Posterior cingulate gyrus (tissue), 11 donors: ENCODE data around the gene PRKCE.

Experiments
- DNase-seq, 10 donors: peaks; one replicate each; pipeline versions ENCODE4 v3.0.0 to v3.0.0-alpha.2; 2020 to 2021; ENCODE audit warnings: mixed read lengths in 3 of 10
- intact Hi-C: fragments of 100-400 bp; cut with DNase I; formaldehyde crosslinking; loops from one replicate; pipeline ENCODE4 v1.15.1; 2023

The PRKCE gene

GRCh38 chr2:46010925-46011490 lies 359.5 kb downstream of the PRKCE start:
- DNase-seq, result no peak
- intact Hi-C loops, result loop anchor here (1.0 to 5.0 kb wide), 2 partner anchors 356 to 450 kb away; no protein-coding TSS in a partner anchor

GRCh38 chr2:46012618-46013240 lies 361.3 kb downstream of the PRKCE start:
- intact Hi-C loops, result loop anchor here (5.0 kb wide), 1 partner anchor 355 kb away; no protein-coding TSS in a partner anchor
- DNase-seq, result no peak

- intact Hi-C loops, result loop anchor here (5.0 kb wide), 1 partner anchor 354 kb away; no protein-coding TSS in a partner anchor
- DNase-seq, result no peak
Measured at GRCh38 chr2:46013726-46014125, 362.3 kb downstream of the PRKCE start.

GRCh38 chr2:46014911-46015654 lies 363.6 kb downstream of the PRKCE start:
- intact Hi-C loops, result loop anchor here (5.0 kb wide), 1 partner anchor 352 kb away; no protein-coding TSS in a partner anchor

GRCh38 chr2:46015671-46016070 lies 364.2 kb downstream of the PRKCE start:
- no peak for DNase-seq
- intact Hi-C loops, result no loop called here

More at GRCh38 chr2:46014911-46015654, 363.6 kb downstream of the PRKCE start:
- no peak for DNase-seq

- no peak for DNase-seq
- intact Hi-C loops, result no loop called here
Measured at GRCh38 chr2:46016091-46016490, 364.6 kb downstream of the PRKCE start.

- intact Hi-C loops, result no loop called here
- peak in 3 of 10 donors; percentile 18 to 21 (median 19) for DNase-seq
Measured at GRCh38 chr2:46018773-46019591, 367.5 kb downstream of the PRKCE start.

GRCh38 chr2:46020416-46020815 lies 368.9 kb downstream of the PRKCE start:
- DNase-seq, result no peak
- intact Hi-C loops, result no loop called here

- intact Hi-C loops, result no loop called here
- DNase-seq, result no peak
Measured at GRCh38 chr2:46023165-46023854, 371.8 kb downstream of the PRKCE start.

GRCh38 chr2:46024146-46024779 lies 372.8 kb downstream of the PRKCE start:
- intact Hi-C loops, result no loop called here
- DNase-seq, result no peak

- intact Hi-C loops, result no loop called here
- DNase-seq, result no peak
Measured at GRCh38 chr2:46025081-46025480, 373.6 kb downstream of the PRKCE start.

GRCh38 chr2:46025676-46026075 lies 374.2 kb downstream of the PRKCE start:
- intact Hi-C loops, result no loop called here

GRCh38 chr2:46026431-46026830 lies 375.0 kb downstream of the PRKCE start:
- no peak for DNase-seq
- intact Hi-C loops, result no loop called here

More at GRCh38 chr2:46025676-46026075, 374.2 kb downstream of the PRKCE start:
- DNase-seq, result no peak

- no peak for DNase-seq
- intact Hi-C loops, result no loop called here
Measured at GRCh38 chr2:46029332-46029811, 377.9 kb downstream of the PRKCE start.

- intact Hi-C loops, result no loop called here
- DNase-seq, result no peak
Measured at GRCh38 chr2:46030330-46030729, 378.9 kb downstream of the PRKCE start.

GRCh38 chr2:46032161-46032813 lies 380.8 kb downstream of the PRKCE start:
- peak in 4 of 10 donors; percentile 17 to 80 (median 52) for DNase-seq

GRCh38 chr2:46032996-46033395 lies 381.5 kb downstream of the PRKCE start:
- intact Hi-C loops, result no loop called here
- no peak for DNase-seq

More at GRCh38 chr2:46032161-46032813, 380.8 kb downstream of the PRKCE start:
- intact Hi-C loops, result no loop called here

- intact Hi-C loops, result no loop called here
- DNase-seq, result peak in 1 of 10 donors; percentile 63
Measured at GRCh38 chr2:46034535-46034934, 383.1 kb downstream of the PRKCE start.

- intact Hi-C loops, result no loop called here
- no peak for DNase-seq
Measured at GRCh38 chr2:46036929-46037328, 385.5 kb downstream of the PRKCE start.
